GM06990 (cell line): ENCODE results near the gene NPAS2.

Source experiments
- DNase-seq: peaks from one replicate; pipeline ENCODE4 v3.0.0-alpha.2; 2011; ENCODE audit not compliant: insufficient read length; ENCODE audit errors: extremely low read depth
- H3K27me3 ChIP-seq: replicated peaks from 2 replicates; pipeline ENCODE4 v1.6.0; 2011; ENCODE audit warnings: low read length; ENCODE audit not compliant: control insufficient read depth, insufficient read depth
- H3K36me3 ChIP-seq: 2 replicates; pipeline ENCODE4 v1.5.1; 2011; ENCODE audit warnings: low read length; ENCODE audit not compliant: control insufficient read depth, insufficient read depth
- H3K4me3 ChIP-seq: replicated peaks from 2 replicates; pipeline ENCODE4 v1.5.1; 2011; ENCODE audit warnings: low read depth, mild to moderate bottlenecking, control low read depth, low read length
- TF ChIP-seq, protein P1 (sequence below): IDR thresholded peaks from 2 replicates; pipeline ENCODE4 v1.5.1; 2011; ENCODE audit warnings: low read length, control low read depth, mild to moderate bottlenecking, inconsistent platforms; ENCODE audit not compliant: insufficient read depth, poor library complexity, severe bottlenecking

NPAS2 gene

DNA sequence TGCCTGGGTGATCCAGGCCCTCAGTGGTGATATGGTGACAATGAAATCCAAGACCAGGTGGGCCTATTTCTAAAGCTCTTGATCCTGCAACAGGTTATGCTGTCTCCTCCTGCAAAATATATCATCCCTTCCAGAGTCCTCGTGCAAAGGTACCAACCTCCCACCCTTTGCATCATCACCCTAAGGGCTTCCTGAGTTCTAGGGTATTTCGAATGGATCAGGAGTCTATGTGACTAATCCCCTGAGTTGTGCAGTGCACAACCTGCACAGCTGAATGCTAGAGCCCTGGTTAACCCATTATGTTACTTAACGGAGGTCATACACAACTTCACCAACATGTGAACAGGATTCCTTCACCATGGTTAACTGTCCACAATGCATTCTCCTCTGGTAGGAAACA lies 13.4 kb upstream of the NPAS2 start:
- DNase-seq: no peak
- Histone ChIP-seq H3K27me3 (no peaks in the 10 kb centered on the region; the same call in 1 of the 2 replicates), H3K36me3 (no peaks in the 10 kb centered on the region), H3K4me3 (no peak overlapping the region)
- TF ChIP-seq, protein P1, sequence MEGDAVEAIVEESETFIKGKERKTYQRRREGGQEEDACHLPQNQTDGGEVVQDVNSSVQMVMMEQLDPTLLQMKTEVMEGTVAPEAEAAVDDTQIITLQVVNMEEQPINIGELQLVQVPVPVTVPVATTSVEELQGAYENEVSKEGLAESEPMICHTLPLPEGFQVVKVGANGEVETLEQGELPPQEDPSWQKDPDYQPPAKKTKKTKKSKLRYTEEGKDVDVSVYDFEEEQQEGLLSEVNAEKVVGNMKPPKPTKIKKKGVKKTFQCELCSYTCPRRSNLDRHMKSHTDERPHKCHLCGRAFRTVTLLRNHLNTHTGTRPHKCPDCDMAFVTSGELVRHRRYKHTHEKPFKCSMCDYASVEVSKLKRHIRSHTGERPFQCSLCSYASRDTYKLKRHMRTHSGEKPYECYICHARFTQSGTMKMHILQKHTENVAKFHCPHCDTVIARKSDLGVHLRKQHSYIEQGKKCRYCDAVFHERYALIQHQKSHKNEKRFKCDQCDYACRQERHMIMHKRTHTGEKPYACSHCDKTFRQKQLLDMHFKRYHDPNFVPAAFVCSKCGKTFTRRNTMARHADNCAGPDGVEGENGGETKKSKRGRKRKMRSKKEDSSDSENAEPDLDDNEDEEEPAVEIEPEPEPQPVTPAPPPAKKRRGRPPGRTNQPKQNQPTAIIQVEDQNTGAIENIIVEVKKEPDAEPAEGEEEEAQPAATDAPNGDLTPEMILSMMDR: no peak

DNA sequence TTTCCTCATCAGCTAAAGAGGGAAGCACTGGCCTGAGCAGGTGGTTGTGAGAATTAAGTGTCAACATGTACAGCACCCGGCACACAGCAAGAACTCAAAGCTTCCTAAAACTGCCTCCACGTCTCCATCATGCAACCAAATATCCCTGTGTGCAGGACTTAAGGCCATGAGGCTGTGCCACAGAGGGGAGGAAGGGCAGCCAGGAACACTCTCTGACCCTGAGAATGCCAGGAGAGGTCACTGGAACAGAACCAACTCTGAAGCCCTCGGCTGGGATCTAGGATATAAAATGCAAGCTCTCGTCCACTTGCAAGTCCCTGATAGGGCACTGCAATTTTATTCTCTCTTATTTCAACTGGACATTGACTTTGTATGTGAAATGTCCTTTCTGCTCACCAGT lies 12.2 kb upstream of the NPAS2 start:
- no peaks in the 10 kb centered on the region for H3K36me3 ChIP-seq
- no peaks in the 10 kb centered on the region; the same call in 1 of the 2 replicates for H3K27me3 ChIP-seq
- DNase-seq: no peak
- TF ChIP-seq, protein P1: no peak
- H3K4me3 ChIP-seq: no peak overlapping the region

DNA sequence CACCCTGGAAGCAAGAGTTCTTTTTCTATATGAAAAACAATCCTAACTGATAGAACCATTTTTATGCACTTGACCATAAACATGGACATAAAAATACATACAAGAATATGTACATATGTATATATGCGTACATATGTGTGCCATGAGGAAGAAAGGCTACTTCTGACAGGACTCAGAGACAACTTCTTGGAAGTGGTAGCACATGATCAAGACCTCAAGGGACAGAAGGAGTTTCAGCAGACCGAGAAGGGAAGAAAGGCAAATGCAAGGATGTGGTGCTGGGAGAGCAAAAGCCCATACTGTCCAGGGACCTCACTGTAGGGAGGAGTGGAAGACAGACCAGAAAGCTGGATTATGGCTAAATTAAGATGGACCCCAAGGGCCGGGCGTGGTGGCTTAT lies 11.4 kb upstream of the NPAS2 start:
- TF ChIP-seq, protein P1: no peak
- no peaks in the 10 kb centered on the region for H3K36me3 ChIP-seq
- no peaks in the 10 kb centered on the region; the same call in 1 of the 2 replicates for H3K27me3 ChIP-seq
- no peak overlapping the region for H3K4me3 ChIP-seq
- DNase-seq: no peak

DNA sequence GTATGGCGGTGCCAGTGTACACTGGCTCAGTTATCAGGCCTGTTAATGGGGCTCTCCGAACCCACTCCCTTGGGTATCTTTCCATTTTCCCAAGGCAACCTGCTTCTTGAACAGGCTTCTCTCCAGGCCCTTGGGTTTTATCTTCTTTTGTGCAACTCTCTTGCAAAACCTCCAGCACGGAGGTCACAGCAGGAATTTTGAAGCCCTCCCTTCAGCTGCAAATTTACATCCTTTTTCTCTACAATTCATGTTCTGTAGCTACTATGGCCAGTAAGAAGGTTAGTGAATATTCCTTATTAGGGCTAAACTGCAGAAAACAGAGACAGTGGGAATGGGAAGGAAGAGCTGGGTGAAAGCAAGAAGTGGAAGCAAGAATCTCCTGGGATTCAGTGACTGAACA lies 10.4 kb upstream of the NPAS2 start:
- no peaks in the 10 kb centered on the region; the same call in 1 of the 2 replicates for H3K27me3 ChIP-seq
- no peak for DNase-seq
- TF ChIP-seq, protein P1: no peak
- H3K4me3 ChIP-seq: no peak overlapping the region
- no peaks in the 10 kb centered on the region for H3K36me3 ChIP-seq

DNA sequence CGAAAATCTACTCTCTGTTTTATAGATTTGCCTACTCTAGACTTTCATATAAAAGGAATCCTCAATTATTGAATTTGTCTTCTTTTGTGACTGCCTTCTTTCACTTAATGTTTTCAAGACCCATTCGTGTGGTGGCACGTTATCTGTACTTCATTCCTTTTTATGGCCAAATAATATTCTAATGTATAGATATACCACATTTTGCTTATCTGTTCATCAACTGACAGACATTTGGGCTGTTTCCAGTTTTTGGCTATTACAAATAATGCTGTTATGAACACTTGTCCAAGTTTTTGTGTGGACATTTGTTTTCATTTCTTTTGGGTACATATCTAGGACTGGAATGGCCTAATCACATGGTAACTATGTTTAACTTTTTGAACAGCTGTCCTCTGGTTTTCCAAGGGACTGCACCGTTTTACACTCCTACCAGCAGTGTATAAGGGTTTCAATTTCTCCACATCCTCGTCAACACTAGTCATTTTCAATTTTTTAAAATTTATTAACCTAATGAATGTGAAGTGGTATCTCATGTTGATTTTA lies 9.3 kb upstream of the NPAS2 start:
- TF ChIP-seq, protein P1: no peak
- H3K4me3 ChIP-seq: no peak overlapping the region

DNA sequence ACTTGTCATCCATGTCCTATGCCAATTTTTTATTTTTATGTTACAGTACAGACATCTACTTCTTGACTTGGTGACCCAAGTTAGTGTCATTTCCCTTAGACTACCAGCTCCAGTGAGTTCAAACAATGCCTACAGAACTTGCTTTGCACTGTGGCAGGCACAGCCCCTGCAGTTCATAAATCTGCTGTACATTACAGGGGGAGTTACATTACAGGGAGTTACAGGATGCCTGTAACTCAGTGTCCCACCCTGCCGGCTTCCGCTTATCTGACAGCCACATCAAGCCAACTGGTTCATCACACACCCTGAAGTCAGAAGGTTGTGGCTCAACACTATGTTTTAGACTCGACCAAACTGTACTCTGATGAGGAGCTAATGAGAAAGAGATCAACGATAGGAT lies 7.8 kb upstream of the NPAS2 start:
- H3K36me3 ChIP-seq: no peaks in the 10 kb centered on the region
- H3K27me3 ChIP-seq: no peaks in the 10 kb centered on the region; the same call in 1 of the 2 replicates
- H3K4me3 ChIP-seq: no peak overlapping the region
- TF ChIP-seq, protein P1: no peak
- DNase-seq: no peak

More for the DNA sequence above, 9.3 kb upstream of the NPAS2 start:
- Histone ChIP-seq H3K36me3 (no peaks in the 10 kb centered on the region), H3K27me3 (no peaks in the 10 kb centered on the region; the same call in 1 of the 2 replicates)
- DNase-seq: no peak
